ENCODE data around the gene OSMR.

OSMR gene

DNA sequence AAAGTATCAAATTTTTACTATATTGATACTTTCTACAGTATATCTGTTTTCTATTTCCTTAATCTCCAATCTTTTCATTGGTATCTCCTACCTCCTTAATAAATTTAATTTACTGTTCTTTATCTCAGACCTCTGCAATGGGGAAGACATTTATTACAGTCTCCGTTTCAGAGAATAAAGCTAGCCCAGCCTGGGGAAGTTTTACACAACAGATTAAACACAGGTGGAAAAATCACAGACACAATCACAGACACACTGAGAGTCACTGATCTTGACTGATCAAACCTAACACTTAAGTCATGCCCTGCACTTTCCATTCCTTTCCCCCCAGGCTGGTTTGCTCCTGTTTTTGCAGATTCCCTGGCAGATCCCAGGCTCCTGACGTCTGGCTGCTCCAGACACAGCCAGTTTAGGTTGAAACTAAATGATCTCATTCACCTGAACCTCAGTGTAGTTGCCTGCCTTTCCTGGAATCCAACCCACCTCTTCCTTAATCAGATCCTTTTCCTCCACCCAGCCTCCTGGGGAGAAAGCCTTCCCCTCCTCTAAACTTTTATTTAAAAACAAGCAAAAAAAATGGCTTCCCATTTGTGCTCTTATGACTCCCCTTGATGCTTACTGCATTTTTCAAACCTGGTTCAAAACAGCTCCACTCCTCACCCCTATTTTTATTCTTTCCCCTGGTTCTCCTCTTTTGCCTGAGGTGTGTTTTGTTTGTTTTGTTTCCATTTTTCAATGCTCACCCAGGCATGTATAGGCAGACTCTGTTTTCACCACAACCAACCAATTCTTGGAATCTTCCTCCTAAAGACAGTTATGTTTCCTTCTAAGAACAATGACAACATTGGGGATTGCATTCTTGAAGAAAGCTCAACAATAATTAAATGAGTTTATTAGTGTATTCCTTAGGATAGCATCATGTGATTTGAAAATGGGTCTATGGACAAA, 29.5 kb upstream of the OSMR start:
- TF ChIP-seq, protein P1, sequence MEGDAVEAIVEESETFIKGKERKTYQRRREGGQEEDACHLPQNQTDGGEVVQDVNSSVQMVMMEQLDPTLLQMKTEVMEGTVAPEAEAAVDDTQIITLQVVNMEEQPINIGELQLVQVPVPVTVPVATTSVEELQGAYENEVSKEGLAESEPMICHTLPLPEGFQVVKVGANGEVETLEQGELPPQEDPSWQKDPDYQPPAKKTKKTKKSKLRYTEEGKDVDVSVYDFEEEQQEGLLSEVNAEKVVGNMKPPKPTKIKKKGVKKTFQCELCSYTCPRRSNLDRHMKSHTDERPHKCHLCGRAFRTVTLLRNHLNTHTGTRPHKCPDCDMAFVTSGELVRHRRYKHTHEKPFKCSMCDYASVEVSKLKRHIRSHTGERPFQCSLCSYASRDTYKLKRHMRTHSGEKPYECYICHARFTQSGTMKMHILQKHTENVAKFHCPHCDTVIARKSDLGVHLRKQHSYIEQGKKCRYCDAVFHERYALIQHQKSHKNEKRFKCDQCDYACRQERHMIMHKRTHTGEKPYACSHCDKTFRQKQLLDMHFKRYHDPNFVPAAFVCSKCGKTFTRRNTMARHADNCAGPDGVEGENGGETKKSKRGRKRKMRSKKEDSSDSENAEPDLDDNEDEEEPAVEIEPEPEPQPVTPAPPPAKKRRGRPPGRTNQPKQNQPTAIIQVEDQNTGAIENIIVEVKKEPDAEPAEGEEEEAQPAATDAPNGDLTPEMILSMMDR (IDR thresholded peaks at IDR 0.05; ENCODE audit: insufficient read depth, low read depth, low read length, missing control alignments) = no peak
- no peak for DNase-seq (ENCODE audit: low read depth)
- H3K4me3 ChIP-seq (ENCODE audit: low read depth, low read length) = no peak overlapping the region

- no peak overlapping the region for H3K4me3 ChIP-seq (ENCODE audit: low read depth, low read length)
- DNase-seq (ENCODE audit: low read depth) = no peak
- TF ChIP-seq, protein P1 (IDR thresholded peaks at IDR 0.05; ENCODE audit: insufficient read depth, low read depth, low read length, missing control alignments) = no peak
Measured at GRCh38 chr5:38821679-38822078, 24.1 kb upstream of the OSMR start.

DNA sequence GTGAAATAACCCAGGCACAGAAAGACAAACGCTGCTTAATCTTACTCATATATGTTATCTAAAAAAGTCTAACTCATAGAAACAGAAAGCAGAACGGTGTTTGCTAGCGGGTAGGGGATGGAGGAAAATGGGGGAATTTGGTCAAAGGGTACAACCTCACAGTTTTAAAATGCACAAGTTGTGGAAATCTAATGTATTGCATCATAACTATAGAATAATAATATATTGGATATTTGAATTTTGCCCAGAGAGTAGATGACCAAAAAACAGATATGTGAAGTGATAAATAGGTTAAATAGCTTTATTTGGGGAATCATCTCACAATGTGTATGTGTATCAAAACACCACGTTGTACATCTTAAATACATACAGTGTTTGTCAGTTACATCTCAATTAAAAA, 22.3 kb upstream of the OSMR start:
- no peak for DNase-seq (ENCODE audit: low read depth)
- TF ChIP-seq, protein P1 (IDR thresholded peaks at IDR 0.05; ENCODE audit: insufficient read depth, low read depth, low read length, missing control alignments) = no peak
- H3K4me3 ChIP-seq (ENCODE audit: low read depth, low read length) = no peak overlapping the region

DNA sequence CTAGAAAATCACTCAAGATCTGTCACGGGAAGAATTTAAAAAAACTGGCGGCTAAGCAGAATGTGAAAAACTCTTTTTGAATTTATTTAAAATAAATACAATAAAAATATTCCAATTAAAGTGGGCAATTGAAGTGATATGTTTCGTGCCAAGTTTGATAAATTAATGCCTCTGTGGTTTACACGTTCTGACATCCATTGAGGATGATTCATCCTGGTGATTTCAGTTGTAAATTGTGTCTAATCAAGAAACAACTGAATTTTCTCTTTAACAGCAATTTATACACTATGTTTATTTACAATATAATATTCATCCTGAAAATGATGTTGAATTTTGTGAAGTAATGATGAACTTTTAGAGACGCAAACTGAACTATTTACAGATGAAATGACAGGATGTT, 21.0 kb upstream of the OSMR start:
- DNase-seq (ENCODE audit: low read depth) = no peak
- TF ChIP-seq, protein P1 (IDR thresholded peaks at IDR 0.05; ENCODE audit: insufficient read depth, low read depth, low read length, missing control alignments) = no peak
- H3K4me3 ChIP-seq (ENCODE audit: low read depth, low read length) = no peak overlapping the region

DNA sequence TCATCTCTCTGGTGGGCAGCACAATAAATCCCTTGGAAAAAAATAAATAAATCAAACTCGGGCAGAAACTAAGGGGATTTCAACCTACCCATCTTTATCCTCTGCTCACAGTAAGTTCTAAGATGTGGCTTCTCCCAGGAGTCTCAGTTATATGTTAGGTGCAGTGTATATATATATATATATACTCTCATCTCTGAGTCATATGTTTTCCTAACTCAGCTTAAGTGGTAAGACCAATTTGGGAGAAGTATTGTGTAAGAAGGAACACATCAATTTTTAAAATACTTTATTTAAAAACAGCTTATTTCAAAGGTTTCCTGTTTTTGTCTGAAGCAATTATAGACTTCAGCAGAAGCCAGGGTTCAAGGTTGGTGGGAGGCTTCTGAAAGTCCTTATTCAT, 20.3 kb upstream of the OSMR start:
- no peak for DNase-seq (ENCODE audit: low read depth)
- TF ChIP-seq, protein P1 (IDR thresholded peaks at IDR 0.05; ENCODE audit: insufficient read depth, low read depth, low read length, missing control alignments) = no peak
- H3K4me3 ChIP-seq (ENCODE audit: low read depth, low read length) = no peak overlapping the region

DNA sequence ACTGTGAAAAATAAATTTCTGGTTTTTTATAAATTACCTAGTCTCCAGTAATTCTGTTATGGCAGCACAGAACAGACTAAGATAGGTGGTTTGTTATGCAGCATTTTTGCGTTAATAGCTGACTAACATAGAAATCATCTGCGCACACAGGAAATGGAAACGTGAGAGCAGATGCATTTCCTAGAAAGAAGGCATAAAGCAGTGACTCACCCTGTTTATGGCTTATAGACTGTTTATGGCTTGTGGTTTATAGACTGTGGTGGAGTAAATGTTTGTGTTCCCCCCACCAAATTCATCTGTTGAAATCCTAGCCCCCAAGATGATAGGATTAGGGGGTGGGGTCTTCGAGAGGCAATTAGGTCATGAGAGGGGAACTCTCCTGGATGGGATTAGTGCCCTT, 18.3 kb upstream of the OSMR start:
- TF ChIP-seq, protein P1 (IDR thresholded peaks at IDR 0.05; ENCODE audit: insufficient read depth, low read depth, low read length, missing control alignments) = no peak
- no peak for DNase-seq (ENCODE audit: low read depth)
- no peak overlapping the region for H3K4me3 ChIP-seq (ENCODE audit: low read depth, low read length)

Measured in GM12865 (cell line).